GM21737 (cell line): Measurements from ENCODE around the gene MPND.

Experiments used
- ATAC-seq: cut with Tn5 transposase; IDR thresholded peaks from one replicate; pipeline ENCODE4 v1.9.1; 2021; ENCODE audit warnings: mild to moderate bottlenecking, moderate library complexity; ENCODE audit not compliant: unreplicated experiment

MPND gene

DNA sequence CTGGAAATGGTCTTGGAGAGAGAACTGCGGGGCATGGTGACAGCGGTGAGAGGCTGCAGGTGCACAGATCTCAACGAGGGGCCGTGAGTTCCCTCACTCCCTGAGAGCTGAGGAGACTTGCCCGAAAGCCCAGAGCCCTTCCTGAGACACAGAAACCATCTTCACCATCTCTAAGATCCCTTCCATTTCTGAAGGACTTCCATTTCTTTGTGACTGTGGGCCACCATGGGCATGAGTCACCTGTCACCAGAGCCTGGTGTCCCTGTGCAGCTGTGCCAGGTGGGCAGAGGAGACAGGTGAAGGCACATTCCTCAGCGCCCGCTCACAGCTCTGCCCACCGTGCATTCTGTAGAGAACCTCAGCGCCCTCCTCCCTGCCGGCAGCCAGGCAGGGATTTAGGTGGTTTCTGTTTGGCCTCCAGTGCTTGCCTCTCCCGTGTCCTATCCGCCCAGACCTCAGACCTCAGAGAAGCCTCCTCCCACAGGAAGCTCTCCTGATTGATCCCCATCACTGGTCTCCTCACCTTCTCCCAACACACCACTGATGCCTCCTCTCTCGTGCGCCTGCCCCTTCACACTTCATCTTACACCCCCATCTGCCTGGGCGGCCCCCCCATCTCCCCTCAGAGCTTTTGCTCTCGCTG is 32.8 kb downstream of the MPND start:
- ATAC-seq: no peak

GRCh38 chr19:4376671-4376990 is 33.3 kb downstream of the MPND start:
- ATAC-seq: no peak

DNA sequence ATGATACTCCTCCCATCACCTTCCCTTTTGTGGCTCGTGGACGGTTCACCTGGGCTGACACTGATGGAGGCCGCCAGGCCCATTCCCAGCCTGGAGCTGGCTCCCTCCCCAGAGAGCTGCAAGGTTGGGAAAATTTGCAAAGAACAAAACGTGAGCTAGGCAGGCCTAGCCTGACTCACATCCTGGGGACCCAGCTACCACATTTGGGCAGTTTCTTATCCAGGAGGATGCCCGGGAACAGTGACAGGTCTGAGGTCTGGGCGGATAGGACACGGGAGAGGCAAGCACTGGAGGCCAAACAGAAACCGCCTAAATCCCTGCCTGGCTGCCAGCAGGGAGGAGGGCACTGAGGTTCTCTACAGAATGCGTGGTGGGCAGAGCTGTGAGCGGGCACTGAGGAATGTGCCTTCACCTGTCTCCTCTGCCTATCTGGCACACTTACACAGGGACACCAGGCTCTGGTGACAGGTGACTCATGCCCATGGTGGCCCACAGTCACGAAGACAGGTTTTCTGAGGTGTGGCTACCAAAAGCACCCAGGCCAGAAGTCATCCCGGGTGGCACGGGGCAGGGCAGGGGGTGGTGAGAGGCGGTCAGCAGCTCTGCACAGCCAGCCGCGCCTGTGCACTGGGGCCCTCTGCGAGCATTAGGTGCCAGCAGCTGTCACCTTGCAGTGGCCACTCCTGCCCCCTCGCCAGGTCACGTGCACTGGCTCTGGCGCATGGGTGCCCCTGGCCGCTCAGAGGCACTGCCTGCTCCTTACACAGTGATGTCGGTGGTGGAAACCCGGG is 33.8 kb downstream of the MPND start:
- no peak for ATAC-seq

DNA sequence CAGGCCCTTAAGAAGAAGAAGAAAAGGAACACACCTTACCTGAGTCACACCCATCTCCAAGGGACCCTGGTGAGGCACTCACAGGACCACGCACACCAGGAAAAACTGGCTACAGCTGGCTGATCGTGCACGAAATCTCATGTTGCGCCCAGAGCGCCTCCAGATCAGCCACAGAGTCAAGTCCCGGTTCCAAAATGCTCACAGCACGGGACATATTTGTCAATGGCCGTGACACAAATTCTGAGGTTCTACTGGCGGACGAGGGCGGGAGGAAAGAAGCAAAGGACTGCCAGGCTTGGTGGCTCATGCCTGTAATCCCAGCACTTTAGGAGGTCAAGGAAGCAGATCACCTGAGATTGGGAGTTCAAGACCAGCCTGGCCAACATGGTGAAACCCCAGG is 35.5 kb downstream of the MPND start:
- no peak for ATAC-seq

DNA sequence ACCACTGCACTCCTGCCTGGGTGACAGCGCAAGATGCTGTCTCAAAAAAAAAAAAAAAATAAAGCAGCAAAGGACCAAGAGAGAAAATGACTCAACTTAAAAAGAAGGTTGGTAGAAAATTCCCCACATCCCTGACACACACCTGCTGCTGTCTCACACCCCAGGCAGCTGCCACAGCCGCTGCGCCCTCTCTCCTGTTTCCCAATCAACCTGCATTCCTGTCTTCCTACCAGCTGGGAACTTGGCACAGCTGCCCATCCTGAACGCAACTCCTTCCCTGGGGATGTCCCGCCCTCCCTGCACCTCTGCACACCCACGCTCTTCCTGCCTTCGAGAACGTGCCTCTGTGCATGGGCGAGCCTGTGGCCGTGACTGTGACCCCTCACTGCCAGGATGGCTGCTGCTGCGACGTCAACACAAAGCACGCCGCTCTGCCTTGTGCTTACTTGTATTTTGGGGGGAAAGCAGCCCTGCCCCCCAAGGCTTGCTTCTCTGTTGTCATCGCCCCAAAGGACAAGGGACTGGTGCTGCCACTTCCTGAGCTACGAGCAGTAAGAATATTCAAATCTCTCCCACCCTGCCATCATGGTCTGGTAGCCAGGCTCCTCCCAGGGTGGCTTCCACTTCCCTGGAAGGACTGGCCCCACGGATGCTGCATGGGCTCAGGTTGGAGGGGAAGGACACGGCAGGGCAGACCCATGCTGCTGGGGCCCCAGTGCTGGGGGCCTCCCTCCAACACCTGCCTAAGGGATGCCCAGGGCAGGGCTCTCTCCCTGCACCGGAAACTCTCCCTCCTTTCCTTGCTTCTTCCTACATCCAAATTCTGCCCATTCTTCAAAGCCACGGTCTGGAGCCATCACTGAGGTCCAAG is 36.3 kb downstream of the MPND start:
- ATAC-seq: no peak

DNA sequence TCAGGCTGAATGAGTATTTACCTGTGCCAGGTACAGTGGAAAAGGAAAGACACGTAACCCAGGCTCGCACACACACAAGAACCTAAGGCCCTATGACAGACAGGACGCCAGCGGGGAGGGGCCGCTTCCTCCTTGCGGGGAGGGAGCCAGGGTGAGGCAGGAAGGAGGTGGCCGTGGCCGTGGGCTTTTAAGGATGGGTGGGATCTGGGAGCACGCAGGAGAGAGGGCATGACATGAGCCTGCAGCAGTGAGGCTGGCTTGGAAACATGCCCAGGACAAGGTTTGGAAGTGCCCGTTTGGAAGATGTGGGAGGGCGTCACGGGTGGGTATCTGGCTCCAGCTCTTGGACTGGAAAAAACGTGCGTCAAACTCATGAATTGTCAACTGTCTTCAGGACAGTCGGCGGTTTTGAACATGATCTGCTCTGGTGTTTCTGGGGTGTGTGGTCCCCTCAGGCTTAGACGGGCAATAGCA is 36.9 kb downstream of the MPND start:
- no peak for ATAC-seq

GRCh38 chr19:4385291-4386040 is 42.1 kb downstream of the MPND start:
- no peak for ATAC-seq

- no peak for ATAC-seq
Observed at GRCh38 chr19:4386041-4386782, 42.9 kb downstream of the MPND start.

- no peak for ATAC-seq
Observed at GRCh38 chr19:4388337-4389063, 45.1 kb downstream of the MPND start.

GRCh38 chr19:4389064-4389375 is 45.7 kb downstream of the MPND start:
- ATAC-seq: no peak

GRCh38 chr19:4389511-4390016 is 46.2 kb downstream of the MPND start:
- ATAC-seq: no peak

GRCh38 chr19:4390017-4390566 is 46.7 kb downstream of the MPND start:
- no peak for ATAC-seq

DNA sequence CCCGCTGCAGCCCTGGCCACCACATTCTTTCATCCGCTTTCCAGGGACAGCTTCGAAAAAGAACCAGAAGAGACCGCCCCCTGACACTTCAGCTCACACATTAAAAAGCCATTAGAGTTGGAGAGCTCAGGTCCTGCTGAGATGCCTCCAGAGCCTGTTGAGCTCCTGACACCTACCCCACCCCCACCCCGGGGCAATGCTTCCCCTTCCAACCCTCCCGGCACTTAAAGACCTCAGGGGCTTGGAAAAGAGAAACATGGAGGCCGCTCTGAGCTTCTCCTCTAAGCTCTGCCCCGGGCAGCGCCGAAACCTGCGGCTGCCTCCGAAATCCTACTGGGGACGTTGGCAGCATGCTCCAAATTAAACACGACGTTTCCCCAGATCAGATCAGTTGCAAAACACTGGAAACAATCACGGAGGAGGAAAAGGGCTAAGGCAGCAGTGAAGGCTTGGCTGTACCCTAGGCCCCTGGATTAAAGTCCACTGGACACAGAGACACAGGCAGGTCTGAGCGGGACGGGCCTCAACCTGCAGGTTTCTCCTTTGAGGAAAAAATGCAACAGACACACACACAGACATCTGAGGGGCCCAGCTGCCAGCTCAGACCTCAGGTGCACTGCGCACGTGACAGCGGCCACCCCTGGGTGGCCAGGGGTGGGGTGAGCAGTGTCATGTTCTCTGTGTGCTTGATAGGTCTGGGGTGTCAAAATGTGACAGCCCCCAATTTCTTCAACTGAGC is 47.4 kb downstream of the MPND start:
- ATAC-seq: no peak

DNA sequence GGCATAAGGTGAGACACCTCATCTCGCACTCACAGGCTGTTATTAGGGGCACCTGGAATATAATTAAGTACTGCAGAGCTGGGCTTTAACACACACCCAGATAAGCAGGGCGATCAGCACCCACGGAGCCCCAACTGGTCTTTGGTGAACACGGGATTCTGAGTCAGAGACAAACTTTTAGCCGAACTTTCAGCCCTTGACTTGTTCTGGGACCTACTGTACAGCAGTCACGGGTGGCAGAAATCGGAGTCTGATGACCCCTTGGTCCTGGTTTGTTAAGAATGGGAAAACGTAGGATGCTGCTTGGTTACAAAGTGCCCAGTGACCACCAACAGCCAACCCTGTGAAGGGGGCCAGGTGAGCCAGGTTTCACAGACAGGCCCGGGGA is 47.9 kb downstream of the MPND start:
- no peak for ATAC-seq

- ATAC-seq: no peak
Observed at GRCh38 chr19:4391701-4392483, 48.5 kb downstream of the MPND start.

DNA sequence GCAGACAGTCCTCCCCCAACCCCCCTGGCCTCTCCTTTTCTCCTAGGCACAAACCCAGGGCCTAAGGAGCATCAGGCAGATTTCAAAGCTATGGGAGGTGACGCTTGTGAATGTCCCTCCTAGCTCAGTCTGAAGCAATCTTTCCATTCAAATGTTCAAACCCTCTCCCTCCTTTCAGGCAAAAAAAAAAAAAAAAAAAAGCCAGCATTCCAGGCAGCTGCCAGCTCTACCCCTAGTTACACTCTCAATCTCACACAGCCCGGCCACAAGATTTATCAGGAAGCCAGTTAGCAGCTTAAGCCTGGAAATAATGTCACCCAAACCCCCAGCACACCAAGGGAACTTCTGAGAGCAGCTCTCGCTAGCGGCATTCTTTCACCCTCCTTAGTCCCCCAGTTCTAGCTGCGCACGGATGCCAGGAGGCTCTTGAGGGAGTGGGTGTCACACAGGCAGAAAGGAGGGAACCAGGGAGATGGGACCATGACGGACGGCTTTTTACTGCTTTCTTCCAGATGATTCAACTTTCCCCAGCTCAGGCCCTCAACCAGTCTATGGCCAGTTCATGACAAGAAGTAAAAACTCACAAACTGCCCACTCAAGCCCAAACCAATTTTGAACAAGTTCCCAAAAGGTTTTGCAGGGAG is 50.7 kb downstream of the MPND start:
- no peak for ATAC-seq
